NCI-H524 (cell line): ENCODE measurements around the gene PDLIM4.
A peak's percentile ranks its signal among the peaks of the same experiment; 100 is the strongest.

Source experiments
- DNase-seq, 2 experiments: peaks; one replicate each; lab custom pipeline; 2025; lab: John Stamatoyannopoulos, UW

The PDLIM4 gene

GRCh38 chr5:132283423-132284043, 26.0 kb downstream of the PDLIM4 start:
- DNase-seq = peak; percentile 28 to 57

GRCh38 chr5:132289097-132289496, 31.6 kb downstream of the PDLIM4 start:
- DNase-seq = no peak

GRCh38 chr5:132291026-132291425, 33.5 kb downstream of the PDLIM4 start:
- no peak for DNase-seq

GRCh38 chr5:132293066-132293991, 35.8 kb downstream of the PDLIM4 start:
- DNase-seq = peak; percentile 90

- peak; percentile 90 to 93 for DNase-seq
These were observed 36.7 kb downstream of the PDLIM4 start, which contains the start of gene SLC22A4 for GRCh38 chr5:132293992-132294727. SLC22A4 (plus strand) TSS chr5:132294394; CDS start chr5:132294617, 223 bp downstream.

GRCh38 chr5:132294728-132295504, 37.4 kb downstream of the PDLIM4 start:
- DNase-seq = peak in 1 of 2 experiments; percentile 15

- DNase-seq = no peak
These were observed 38.3 kb downstream of the PDLIM4 start for GRCh38 chr5:132295505-132296411.

GRCh38 chr5:132296412-132297016, 39.0 kb downstream of the PDLIM4 start:
- no peak for DNase-seq

- no peak for DNase-seq
These were observed 39.9 kb downstream of the PDLIM4 start for GRCh38 chr5:132297211-132297940.

GRCh38 chr5:132298298-132299212, 41.1 kb downstream of the PDLIM4 start:
- DNase-seq = no peak

GRCh38 chr5:132299917-132300316, 42.4 kb downstream of the PDLIM4 start:
- no peak for DNase-seq

GRCh38 chr5:132300577-132301343, 43.3 kb downstream of the PDLIM4 start:
- no peak for DNase-seq

GRCh38 chr5:132301344-132302271, 44.1 kb downstream of the PDLIM4 start:
- no peak for DNase-seq

- no peak for DNase-seq
These were observed 44.9 kb downstream of the PDLIM4 start for GRCh38 chr5:132302413-132302812.

GRCh38 chr5:132303589-132303988, 46.1 kb downstream of the PDLIM4 start:
- no peak for DNase-seq

GRCh38 chr5:132305420-132305819, 47.9 kb downstream of the PDLIM4 start:
- DNase-seq = no peak
